DMS53 (cell line): ENCODE measurements around the gene PDCD11.

Source experiments
- DNase-seq: peaks from one replicate; lab custom pipeline; 2025; lab: John Stamatoyannopoulos, UW

PDCD11 gene

GRCh38 chr10:103449208-103450144 is 53.0 kb downstream of the PDCD11 start:
- no peak for DNase-seq

- DNase-seq, result no peak
These were observed 53.8 kb downstream of the PDCD11 start for GRCh38 chr10:103450201-103450695.

DNA sequence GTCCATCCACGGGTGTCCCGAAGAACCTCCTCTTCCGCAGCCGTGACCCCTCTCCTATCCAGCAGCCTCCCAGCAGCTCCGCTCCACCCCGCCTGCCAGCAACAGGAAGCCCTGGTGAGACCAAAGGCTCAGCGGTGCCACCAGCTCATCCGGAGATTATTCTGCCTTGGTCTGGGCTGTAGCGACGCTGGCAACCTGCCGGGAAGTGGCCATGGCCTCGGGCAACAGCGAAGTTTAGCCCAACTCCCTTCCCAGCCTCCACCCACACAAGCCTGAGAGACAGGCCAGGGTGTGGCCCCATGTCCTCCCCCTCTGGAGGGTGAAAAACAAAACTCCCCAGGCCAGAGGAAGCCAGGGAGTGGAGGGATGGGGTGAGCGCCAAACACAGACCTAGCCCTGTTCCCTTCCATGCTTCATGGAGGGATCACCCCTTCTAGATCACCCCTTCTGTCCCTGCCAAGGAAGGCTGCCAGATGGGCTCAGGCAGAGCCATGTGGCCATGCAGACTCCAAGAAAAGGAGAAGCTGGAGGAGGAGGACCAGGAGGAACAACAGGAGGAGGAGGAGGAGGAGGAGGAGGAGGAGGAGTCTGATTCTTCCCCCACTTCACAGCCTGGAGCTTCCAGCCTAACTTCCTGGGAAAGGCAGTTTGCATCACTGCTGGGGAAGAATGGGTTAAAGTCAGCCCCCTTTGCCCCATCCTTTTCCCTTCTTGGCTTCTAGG is 54.8 kb downstream of the PDCD11 start:
- peak; percentile 60 for DNase-seq

GRCh38 chr10:103451831-103452505 is 55.5 kb downstream of the PDCD11 start, which contains the start of gene CALHM2:
CALHM2 (minus strand) TSS chr10:103452370; CDS start chr10:103449941, 2,429 bp downstream.
- DNase-seq, result peak; percentile 85

- DNase-seq, result peak; percentile 48
These were observed 56.2 kb downstream of the PDCD11 start for GRCh38 chr10:103452506-103453230.

DNA sequence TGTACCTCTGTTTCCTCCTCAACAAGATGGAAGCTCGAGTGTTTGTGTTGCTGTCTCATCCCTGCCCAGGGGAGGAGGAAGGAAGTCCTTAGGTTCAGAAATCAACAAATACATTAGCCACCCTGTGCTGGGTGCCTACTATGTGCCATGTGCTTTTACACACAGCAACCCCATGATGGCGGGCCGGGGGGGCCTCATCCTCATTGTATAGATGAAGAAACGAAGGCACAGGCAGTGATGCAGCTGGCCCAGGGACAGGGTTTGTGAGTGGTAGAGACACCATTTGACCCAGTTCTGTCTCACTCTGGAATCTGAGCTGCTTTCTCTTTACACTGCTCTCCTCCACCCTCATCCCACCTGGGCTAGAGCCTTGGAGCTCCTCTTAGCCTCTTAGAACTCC is 57.6 kb downstream of the PDCD11 start:
- peak; percentile 31 for DNase-seq

DNA sequence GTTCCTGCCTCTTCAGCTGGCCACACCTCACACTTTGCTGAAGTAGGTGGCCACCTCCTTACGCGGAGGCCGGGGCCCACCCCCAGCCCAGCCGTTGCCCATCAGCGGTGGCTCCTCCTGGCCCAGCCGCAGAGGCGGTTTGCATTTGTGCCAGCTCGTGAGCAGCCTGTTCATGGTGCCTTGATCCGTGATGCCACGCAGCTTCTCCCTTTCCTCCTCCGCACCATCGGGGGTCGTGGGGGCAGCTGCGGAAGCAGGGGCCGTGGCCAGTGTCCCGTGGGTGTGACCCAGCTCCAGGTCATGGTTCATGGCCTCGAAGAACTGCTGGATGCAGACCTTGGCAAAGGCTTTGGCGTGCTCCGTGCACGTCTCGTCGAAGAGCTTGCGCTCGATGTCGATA is 58.8 kb downstream of the PDCD11 start:
- DNase-seq, result no peak

- no peak for DNase-seq
These were observed 59.7 kb downstream of the PDCD11 start for GRCh38 chr10:103456074-103456660.

- DNase-seq, result no peak
These were observed 60.8 kb downstream of the PDCD11 start for GRCh38 chr10:103457176-103457712.

GRCh38 chr10:103457896-103458583 is 61.6 kb downstream of the PDCD11 start:
- no peak for DNase-seq

- peak; percentile 95 for DNase-seq
These were observed 62.3 kb downstream of the PDCD11 start, which contains the start of gene CALHM1 for GRCh38 chr10:103458720-103459119. CALHM1 (minus strand) TSS chr10:103458900; CDS start chr10:103458751, 149 bp downstream.

DNA sequence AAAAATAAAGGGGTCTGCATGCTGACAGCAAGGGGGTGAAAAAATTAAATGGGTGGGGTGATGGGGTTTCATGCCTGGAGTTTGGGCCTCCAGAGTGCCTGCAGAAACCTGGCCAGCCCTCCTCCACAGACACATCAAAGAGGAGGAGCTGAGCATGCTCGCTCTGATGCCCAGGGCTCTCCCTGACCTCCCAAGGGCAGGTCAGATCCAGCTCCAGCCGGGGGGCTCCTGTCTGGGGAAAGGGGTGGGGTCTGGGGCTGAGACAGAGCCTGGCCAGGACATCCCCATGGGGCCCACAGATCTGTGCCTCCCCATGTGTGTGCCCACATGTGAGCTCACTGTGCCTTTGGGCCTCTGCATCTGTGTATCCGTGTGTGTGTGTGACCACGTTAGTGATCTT is 63.2 kb downstream of the PDCD11 start:
- no peak for DNase-seq

DNA sequence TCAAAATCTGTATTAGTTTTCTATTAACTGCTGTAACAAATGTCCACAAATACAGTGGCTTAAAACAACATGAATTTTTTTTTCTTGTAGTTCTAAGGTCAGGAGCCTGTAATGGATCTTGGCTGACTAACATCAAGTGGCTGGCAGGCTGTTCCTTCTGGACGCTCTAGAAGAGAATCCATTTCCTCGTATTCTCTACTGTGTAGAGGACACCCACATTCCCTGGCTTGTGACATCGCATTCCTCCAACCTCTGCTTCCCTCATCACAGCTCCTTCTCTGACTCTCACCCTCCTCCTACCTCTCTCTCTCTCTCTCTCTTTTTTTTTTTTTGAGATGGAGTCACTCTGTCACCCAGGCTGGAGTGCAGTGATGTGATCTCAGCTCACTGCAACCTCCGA is 67.1 kb downstream of the PDCD11 start:
- no peak for DNase-seq

GRCh38 chr10:103465411-103466179 is 69.2 kb downstream of the PDCD11 start:
- no peak for DNase-seq

GRCh38 chr10:103466734-103467133 is 70.3 kb downstream of the PDCD11 start:
- no peak for DNase-seq

GRCh38 chr10:103467406-103467805 is 71.0 kb downstream of the PDCD11 start:
- DNase-seq, result no peak

DNA sequence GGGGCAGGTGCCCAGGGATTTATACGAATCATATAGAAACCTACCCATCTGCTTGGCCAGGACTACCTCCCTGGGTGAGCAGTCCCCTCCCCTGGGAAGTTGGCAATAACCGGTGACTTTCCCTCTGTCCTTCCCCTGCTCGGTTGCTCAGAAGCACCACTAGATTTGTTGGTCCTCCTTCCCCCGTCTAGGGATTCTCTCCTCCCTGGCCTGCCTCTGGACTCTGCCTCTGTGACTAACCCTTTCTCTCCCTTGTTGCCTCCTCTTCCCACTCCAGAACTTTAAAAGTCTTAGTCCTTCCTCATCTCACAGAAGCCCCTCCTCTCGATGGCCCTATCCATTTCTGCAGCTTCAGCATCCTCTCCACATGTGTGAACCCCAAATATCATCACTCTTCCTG is 72.8 kb downstream of the PDCD11 start:
- DNase-seq, result no peak

GRCh38 chr10:103470761-103471653 is 74.6 kb downstream of the PDCD11 start:
- DNase-seq, result no peak
